OCI-LY3 (cell line): Measurements from ENCODE around the gene ANKZF1.

Experiments used
- H2AFZ ChIP-seq: fragments of 200-600, 300-600 bp; shearing (Covaris generic); 2 replicates; pipeline ENCODE4 v1.6.0; 2014; ENCODE audit warnings: antibody characterized with exemption, low read depth, low read length
- H3K27ac ChIP-seq: fragments of 200-600, 300-600 bp; sonication (generic); 2 replicates; pipeline ENCODE4 v1.5.1; 2014; ENCODE audit warnings: mild to moderate bottlenecking, low read length, moderate library complexity, mixed read lengths
- H3K27me3 ChIP-seq: fragments of 200-600, 300-600 bp; sonication (generic); 2 replicates; pipeline ENCODE4 v1.6.1; 2014; ENCODE audit warnings: low read depth, low read length, mixed read lengths
- H3K36me3 ChIP-seq: fragments of 200-600, 300-600 bp; sonication (generic); replicated peaks from 2 replicates; pipeline ENCODE3; 2014; ENCODE audit warnings: low read depth, low read length, mixed read lengths
- H3K4me1 ChIP-seq: fragments of 300-600, 200-600 bp; sonication (generic); 2 replicates; pipeline ENCODE4 v1.6.1; 2014; ENCODE audit warnings: low read length, mixed read lengths
- H3K4me2 ChIP-seq: fragments of 200-600, 300-600 bp; sonication (generic); 2 replicates; pipeline ENCODE4 v1.6.1; 2014; ENCODE audit warnings: low read length, mixed read lengths
- H3K4me3 ChIP-seq: fragments of 300-600, 200-600 bp; sonication (generic); 2 replicates; pipeline ENCODE4 v1.5.1; 2014; ENCODE audit warnings: antibody characterized with exemption, mild to moderate bottlenecking, low read length, moderate library complexity
- H3K79me2 ChIP-seq: fragments of 300-600, 200-600 bp; shearing (Covaris generic); 2 replicates; pipeline ENCODE4 v1.6.1; 2014; ENCODE audit warnings: mild to moderate bottlenecking, low read length, mixed read lengths
- H3K9ac ChIP-seq: fragments of 300-600, 200-600 bp; shearing (Covaris generic); 2 replicates; pipeline ENCODE4 v1.6.0; 2014; ENCODE audit warnings: mild to moderate bottlenecking, low read length, moderate library complexity
- H3K9me3 ChIP-seq: fragments of 200-600, 300-600 bp; shearing (Covaris generic); 2 replicates; pipeline ENCODE4 v1.6.1; 2014; ENCODE audit warnings: low read length, mixed read lengths; ENCODE audit not compliant: insufficient read depth
- H4K20me1 ChIP-seq: fragments of 200-600, 300-600 bp; sonication (generic); 2 replicates; pipeline ENCODE4 v1.6.1; 2016; ENCODE audit warnings: low read length, mixed read lengths; ENCODE audit not compliant: insufficient read depth
- EZH2phosphoT487 ChIP-seq: fragments of 200-600 bp; shearing (Covaris generic); IDR thresholded peaks from 2 replicates; pipeline ENCODE4 v1.6.1; 2018; ENCODE audit warnings: antibody characterized with exemption, mixed run types, low read depth
- TF ChIP-seq, protein P1 (sequence below): fragments of 200-600, 300-600 bp; sonication (generic); IDR thresholded peaks from 2 replicates; pipeline ENCODE4 v1.5.1; 2014; ENCODE audit warnings: antibody characterized with exemption, low read length, low read depth

ANKZF1 gene

GRCh38 chr2:219220652-219221402 lies 8.8 kb upstream of the ANKZF1 start:
- H2AFZ ChIP-seq = no peak overlapping the region
- TF ChIP-seq, protein P1, sequence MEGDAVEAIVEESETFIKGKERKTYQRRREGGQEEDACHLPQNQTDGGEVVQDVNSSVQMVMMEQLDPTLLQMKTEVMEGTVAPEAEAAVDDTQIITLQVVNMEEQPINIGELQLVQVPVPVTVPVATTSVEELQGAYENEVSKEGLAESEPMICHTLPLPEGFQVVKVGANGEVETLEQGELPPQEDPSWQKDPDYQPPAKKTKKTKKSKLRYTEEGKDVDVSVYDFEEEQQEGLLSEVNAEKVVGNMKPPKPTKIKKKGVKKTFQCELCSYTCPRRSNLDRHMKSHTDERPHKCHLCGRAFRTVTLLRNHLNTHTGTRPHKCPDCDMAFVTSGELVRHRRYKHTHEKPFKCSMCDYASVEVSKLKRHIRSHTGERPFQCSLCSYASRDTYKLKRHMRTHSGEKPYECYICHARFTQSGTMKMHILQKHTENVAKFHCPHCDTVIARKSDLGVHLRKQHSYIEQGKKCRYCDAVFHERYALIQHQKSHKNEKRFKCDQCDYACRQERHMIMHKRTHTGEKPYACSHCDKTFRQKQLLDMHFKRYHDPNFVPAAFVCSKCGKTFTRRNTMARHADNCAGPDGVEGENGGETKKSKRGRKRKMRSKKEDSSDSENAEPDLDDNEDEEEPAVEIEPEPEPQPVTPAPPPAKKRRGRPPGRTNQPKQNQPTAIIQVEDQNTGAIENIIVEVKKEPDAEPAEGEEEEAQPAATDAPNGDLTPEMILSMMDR = no peak
- no peak for TF ChIP-seq EZH2phosphoT487
- no peak overlapping the region for H3K4me2 ChIP-seq
- H3K9ac ChIP-seq = no peak overlapping the region
- no peak overlapping the region for H3K27ac ChIP-seq
- peaks cover 3% of the 10 kb centered on the region for H3K36me3 ChIP-seq
- H4K20me1 ChIP-seq = no peaks in the 10 kb centered on the region
- H3K9me3 ChIP-seq = no peaks in the 10 kb centered on the region
- no peak overlapping the region for H3K4me3 ChIP-seq
- H3K79me2 ChIP-seq = no peaks in the 10 kb centered on the region
- no peaks in the 10 kb centered on the region for H3K4me1 ChIP-seq
- H3K27me3 ChIP-seq = no peaks in the 10 kb centered on the region

- no peaks in the 10 kb centered on the region for H3K9me3 ChIP-seq
- no peak overlapping the region for H3K27ac ChIP-seq
- H3K36me3 ChIP-seq = peaks cover 3% of the 10 kb centered on the region
- H3K9ac ChIP-seq = no peak overlapping the region
- no peak overlapping the region for H2AFZ ChIP-seq
- no peak overlapping the region for H3K4me3 ChIP-seq
- no peaks in the 10 kb centered on the region for H4K20me1 ChIP-seq
- no peaks in the 10 kb centered on the region for H3K4me1 ChIP-seq
- H3K4me2 ChIP-seq = no peak overlapping the region
- H3K27me3 ChIP-seq = no peaks in the 10 kb centered on the region
- H3K79me2 ChIP-seq = no peaks in the 10 kb centered on the region
- no peak for TF ChIP-seq EZH2phosphoT487
- TF ChIP-seq, protein P1 = no peak
Measured at GRCh38 chr2:219221957-219222518, 7.6 kb upstream of the ANKZF1 start.

GRCh38 chr2:219223831-219224610 lies 5.6 kb upstream of the ANKZF1 start:
- Histone ChIP-seq H2AFZ (no peak overlapping the region), H3K4me1 (peaks cover 7% of the 10 kb centered on the region; the same call in 1 of the 2 replicates)

More at GRCh38 chr2:219223831-219224610, 5.6 kb upstream of the ANKZF1 start:
- Histone ChIP-seq H3K36me3 (peaks cover 3% of the 10 kb centered on the region), H3K9me3 (no peaks in the 10 kb centered on the region), H3K4me3 (no peak overlapping the region), H3K27ac (no peak overlapping the region), H3K9ac (no peak overlapping the region), H3K79me2 (peaks cover 16% of the 10 kb centered on the region), H3K27me3 (no peaks in the 10 kb centered on the region), H4K20me1 (no peaks in the 10 kb centered on the region), H3K4me2 (no peak overlapping the region)
- TF ChIP-seq, protein P1 = no peak
